Endodermal cell (in vitro differentiated cells): ENCODE results near the gene PRR16. TPM values are rescaled to one million over a fixed set of nuclear protein-coding genes. Genes with fewer than 3 reads are reported as not detected.

ENCODE experiments used
- DNase-seq: peaks from one replicate; pipeline ENCODE4 v3.0.0-alpha.2; 2017
- H3K27ac ChIP-seq: 2 replicates; pipeline ENCODE4 v1.5.1; 2013; ENCODE audit warnings: mild to moderate bottlenecking, low read depth, low read length, moderate library complexity
- H3K27me3 ChIP-seq: 2 replicates; pipeline ENCODE4 v1.6.1; 2013; ENCODE audit warnings: mild to moderate bottlenecking, low read length, moderate library complexity; ENCODE audit not compliant: insufficient read depth, control insufficient read depth, poor library complexity, severe bottlenecking
- H3K36me3 ChIP-seq: 2 replicates; pipeline ENCODE4 v1.7.0; 2013; ENCODE audit warnings: mild to moderate bottlenecking, low read length, moderate library complexity; ENCODE audit not compliant: control insufficient read depth, insufficient read depth
- H3K4me1 ChIP-seq: one replicate; pipeline ENCODE4 v1.7.0; 2013; ENCODE audit warnings: low read length; ENCODE audit not compliant: control insufficient read depth, insufficient read depth
- H3K4me3 ChIP-seq: 2 replicates; pipeline ENCODE4 v1.5.1; 2013; ENCODE audit warnings: mild to moderate bottlenecking, low read length, moderate library complexity
- H3K9ac ChIP-seq: 2 replicates; pipeline ENCODE4 v1.6.1; 2013; ENCODE audit warnings: mild to moderate bottlenecking, low read length, moderate library complexity; ENCODE audit not compliant: poor library complexity, severe bottlenecking; ENCODE audit errors: extremely low read depth
- H3K9me3 ChIP-seq: 2 replicates; pipeline ENCODE4 v1.6.1; 2013; ENCODE audit warnings: mild to moderate bottlenecking, low read length, moderate library complexity; ENCODE audit not compliant: control insufficient read depth
- H3K27ac Mint-ChIP-seq: 2 replicates; pipeline ENCODE4 v1.8.0; 2020; ENCODE audit warnings: mixed read lengths
- H3K27me3 Mint-ChIP-seq: 2 replicates; pipeline ENCODE4 v1.8.0; 2021; ENCODE audit warnings: mild to moderate bottlenecking, mixed read lengths; ENCODE audit not compliant: insufficient read depth
- H3K36me3 Mint-ChIP-seq: 2 replicates; pipeline ENCODE4 v1.8.0; 2020; ENCODE audit warnings: low read depth, mixed read lengths
- H3K4me1 Mint-ChIP-seq: 2 replicates; pipeline ENCODE4 v1.8.0; 2020; ENCODE audit warnings: mixed read lengths
- H3K4me3 Mint-ChIP-seq: 2 replicates; pipeline ENCODE4 v1.8.0; 2020; ENCODE audit warnings: mild to moderate bottlenecking, moderate library complexity, mixed read lengths
- H3K9me3 Mint-ChIP-seq: 2 replicates; pipeline ENCODE4 v1.8.0; 2020; ENCODE audit warnings: mild to moderate bottlenecking, mixed read lengths
- WGBS, 2 experiments: methylation state at CpG; one replicate each; pipeline versions ENCODE4 v1.1.5 to v1.1.7; 2013; ENCODE audit warnings: missing lambda C conversion rate in 2 of 2, mixed read lengths in 1 of 2; ENCODE audit not compliant: insufficient coverage in 1 of 2, insufficient read length in 1 of 2; 5-methylcytosine and 5-hydroxymethylcytosine counted together
- total RNA-seq, 2 donors: library from RNA; stranded (reverse); fragmentation: NEBNext Ultra II Directional in 1 of 2; extraction: Animal tissue kit (Norgen Biotek cat#: 25700) in 1 of 2; gene quantifications; 2 replicates in 1 of 2; 3 replicates in 1 of 2; pipeline ENCODE4 v1.2.1, GENCODE V29; 2021
- TF ChIP-seq, protein P1 (sequence below): fragments of 200-600 bp; sonication (generic); conservative IDR thresholded peaks from 2 replicates; pipeline ENCODE4 v1.5.0; 2021; ENCODE audit warnings: antibody characterized with exemption, mild to moderate bottlenecking

Gene PRR16
- total RNA-seq, 2 donors from 2014 or later, result 0.53 to 0.64 TPM

DNA sequence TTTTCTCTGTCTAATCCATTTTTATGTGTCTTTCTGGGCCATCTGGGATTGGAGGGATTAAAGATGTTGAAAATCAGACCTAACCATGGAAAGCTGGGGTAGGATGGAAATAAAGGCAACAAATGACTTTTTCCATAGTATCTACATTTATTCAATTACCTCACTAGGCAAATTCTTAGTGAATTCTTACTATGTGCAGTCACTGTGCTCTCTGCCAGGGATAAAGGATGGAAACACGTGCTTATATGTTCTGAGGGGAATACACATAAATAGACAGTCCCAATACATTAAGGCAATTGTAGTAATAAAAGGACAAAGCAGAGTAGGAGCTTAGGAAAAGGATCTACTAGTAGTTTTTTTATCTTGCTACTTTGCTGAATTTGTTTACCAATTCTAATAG lies 214.2 kb downstream of the PRR16 start:
- Histone ChIP-seq H3K27me3 (no peaks in the 10 kb centered on the region), H3K27ac (no peak overlapping the region), H3K4me3 (no peak overlapping the region), H3K9ac (no peak overlapping the region), H3K36me3 (no peaks in the 10 kb centered on the region), H3K4me1 (no peaks in the 10 kb centered on the region), H3K9me3 (no peaks in the 10 kb centered on the region)
- no peaks in the 10 kb centered on the region for H3K36me3 Mint-ChIP-seq
- H3K4me3 Mint-ChIP-seq, result no peak overlapping the region
- peaks cover 18% of the 10 kb centered on the region for H3K4me1 Mint-ChIP-seq
- DNase-seq, result no peak
- TF ChIP-seq, protein P1, sequence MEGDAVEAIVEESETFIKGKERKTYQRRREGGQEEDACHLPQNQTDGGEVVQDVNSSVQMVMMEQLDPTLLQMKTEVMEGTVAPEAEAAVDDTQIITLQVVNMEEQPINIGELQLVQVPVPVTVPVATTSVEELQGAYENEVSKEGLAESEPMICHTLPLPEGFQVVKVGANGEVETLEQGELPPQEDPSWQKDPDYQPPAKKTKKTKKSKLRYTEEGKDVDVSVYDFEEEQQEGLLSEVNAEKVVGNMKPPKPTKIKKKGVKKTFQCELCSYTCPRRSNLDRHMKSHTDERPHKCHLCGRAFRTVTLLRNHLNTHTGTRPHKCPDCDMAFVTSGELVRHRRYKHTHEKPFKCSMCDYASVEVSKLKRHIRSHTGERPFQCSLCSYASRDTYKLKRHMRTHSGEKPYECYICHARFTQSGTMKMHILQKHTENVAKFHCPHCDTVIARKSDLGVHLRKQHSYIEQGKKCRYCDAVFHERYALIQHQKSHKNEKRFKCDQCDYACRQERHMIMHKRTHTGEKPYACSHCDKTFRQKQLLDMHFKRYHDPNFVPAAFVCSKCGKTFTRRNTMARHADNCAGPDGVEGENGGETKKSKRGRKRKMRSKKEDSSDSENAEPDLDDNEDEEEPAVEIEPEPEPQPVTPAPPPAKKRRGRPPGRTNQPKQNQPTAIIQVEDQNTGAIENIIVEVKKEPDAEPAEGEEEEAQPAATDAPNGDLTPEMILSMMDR, result no peak
- WGBS, 2 experiments, result 75% methylated on average over 1 of the region's 1 CpG; no CpG with 5 or more reads in 1 of the 2 experiments
- H3K27me3 Mint-ChIP-seq, result no peaks in the 10 kb centered on the region
- H3K9me3 Mint-ChIP-seq, result no peaks in the 10 kb centered on the region
- H3K27ac Mint-ChIP-seq, result no peak overlapping the region

DNA sequence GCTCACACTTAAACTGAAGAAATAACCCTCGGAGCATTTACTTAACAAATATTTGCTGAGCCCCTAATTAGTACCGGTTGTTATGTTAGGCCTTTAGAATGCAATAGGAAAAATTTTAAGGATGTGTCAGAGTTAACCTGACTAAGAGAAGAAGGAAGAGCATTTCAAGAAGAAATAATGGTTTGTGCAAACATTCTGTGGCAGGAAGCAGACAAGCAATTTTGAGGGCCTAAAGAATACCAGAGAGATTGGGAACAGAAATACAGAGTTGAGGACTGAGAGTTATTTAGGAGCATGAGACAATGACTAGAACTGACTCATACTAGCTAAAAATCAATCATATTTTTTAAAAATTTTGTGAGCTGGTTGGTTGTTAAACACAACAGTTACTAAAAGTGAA lies 218.8 kb downstream of the PRR16 start:
- no peaks in the 10 kb centered on the region for H3K9me3 ChIP-seq
- H3K27ac Mint-ChIP-seq, result peak overlapping the region; percentile 25
- no peak for DNase-seq
- H3K27me3 Mint-ChIP-seq, result peaks cover 5% of the 10 kb centered on the region
- H3K27ac ChIP-seq, result no peak overlapping the region
- WGBS, 2 experiments, result 81 to 100% methylated on average over 1 to 2 of the region's 2 CpGs
- peak overlapping the region; percentile 0 for H3K4me3 ChIP-seq
- no peaks in the 10 kb centered on the region for H3K36me3 ChIP-seq
- no peaks in the 10 kb centered on the region for H3K27me3 ChIP-seq
- H3K4me3 Mint-ChIP-seq, result no peak overlapping the region
- TF ChIP-seq, protein P1, result no peak
- no peaks in the 10 kb centered on the region for H3K36me3 Mint-ChIP-seq
- no peak overlapping the region for H3K9ac ChIP-seq
- no peaks in the 10 kb centered on the region for H3K4me1 ChIP-seq
- H3K9me3 Mint-ChIP-seq, result no peaks in the 10 kb centered on the region
- H3K4me1 Mint-ChIP-seq, result peaks cover 35% of the 10 kb centered on the region

DNA sequence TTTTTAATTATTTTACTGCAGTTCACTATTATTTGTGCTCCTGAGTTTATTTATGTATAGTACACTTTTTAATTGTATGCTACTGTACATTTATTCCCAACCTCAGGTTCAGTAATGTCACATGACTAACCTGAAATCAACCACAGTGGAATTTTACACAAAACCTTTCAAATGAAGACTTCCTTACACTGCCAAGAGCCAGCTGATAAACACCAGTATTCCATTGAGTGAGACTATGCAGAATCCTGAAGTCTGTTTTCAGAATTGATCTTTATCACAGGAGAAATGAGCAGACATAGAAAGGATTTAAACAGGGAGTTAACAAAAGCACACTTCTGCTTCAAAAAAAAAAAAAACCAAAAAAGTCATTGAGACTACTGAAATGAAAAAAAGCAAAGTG lies 219.5 kb downstream of the PRR16 start:
- Histone ChIP-seq H3K9me3 (no peaks in the 10 kb centered on the region), H3K4me1 (no peaks in the 10 kb centered on the region), H3K27me3 (no peaks in the 10 kb centered on the region), H3K36me3 (no peaks in the 10 kb centered on the region), H3K27ac (no peak overlapping the region), H3K9ac (no peak overlapping the region), H3K4me3 (no peak overlapping the region)
- Mint-ChIP-seq H3K27ac (no peak overlapping the region), H3K9me3 (no peaks in the 10 kb centered on the region), H3K4me3 (no peak overlapping the region), H3K4me1 (peaks cover 35% of the 10 kb centered on the region), H3K27me3 (peaks cover 6% of the 10 kb centered on the region), H3K36me3 (no peaks in the 10 kb centered on the region)
- no peak for DNase-seq
- TF ChIP-seq, protein P1, result no peak
